ENCODE data around the gene DHRS13.

GRCh38 chr17:28881533-28882056, 21.3 kb downstream of the DHRS13 start:
- TF ChIP-seq CTCF (IDR thresholded peaks at IDR 0.05) (no peak), EP300 (IDR thresholded peaks at IDR 0.05) (no peak), ZC3H11A (IDR thresholded peaks at IDR 0.05) (no peak), RARB (CRISPR knock-in tag; IDR thresholded peaks at IDR 0.05) (no peak), KDM1A (IDR thresholded peaks at IDR 0.05; ENCODE audit: low read depth) (no peak), MYC (IDR thresholded peaks at IDR 0.05; ENCODE audit: borderline replicate concordance, low read length) (no peak), POLR2A (IDR thresholded peaks at IDR 0.05; ENCODE audit: low read length) (no peak), USF2 (IDR thresholded peaks at IDR 0.05) (no peak), CHD4 (IDR thresholded peaks at IDR 0.05; ENCODE audit: borderline replicate concordance) (no peak), REST (IDR thresholded peaks at IDR 0.05) (no peak), JUNB (IDR thresholded peaks at IDR 0.05) (no peak), ZFP36 (IDR thresholded peaks at IDR 0.05; ENCODE audit: borderline replicate concordance, partially characterized antibody) (no peak)

Measured in A549 (cell line).